HCT116 (cell line): ENCODE results near the gene SLC25A13. TPM values are rescaled to one million over a fixed set of nuclear protein-coding genes. Genes with fewer than 3 reads are reported as not detected.
"Not testable (repeated sequence)": the region's sequence is repeated elsewhere in the genome, so short reads cannot be mapped to it uniquely, and the experiment has no call there.

Experiments used
- ATAC-seq: fragments of 200-7000 bp; cut with Tn5 transposase; 2 replicates; pipeline ENCODE4 v1.9.1; 2020; ENCODE audit warnings: mild to moderate bottlenecking, moderate library complexity
- BruUV-seq: library from RNA; stranded (reverse); fragments of 400-500 nt; replicated peaks from 2 replicates; lab custom pipeline; 2021; lab: Mats Ljungman, UMichigan
- CTCF ChIA-PET: fragments of 300-600 bp; sonication (Branson Sonifier 250); formaldehyde crosslinking; loops from one replicate; lab custom pipeline; 2021; ENCODE audit warnings: antibody characterized with exemption; lab: Charles Lee
- POLR2A ChIA-PET: fragments of 300-600, 350-600 bp; sonication (Branson Sonifier 250); formaldehyde crosslinking; loops from one replicate; lab custom pipeline; 2021; ENCODE audit warnings: antibody characterized with exemption; lab: Charles Lee
- RAD21 ChIA-PET, 2 experiments: fragments of 300-600 bp; sonication (Branson Sonifier 250); formaldehyde crosslinking; loops; one replicate each; lab custom pipeline; 2023; ENCODE audit warnings: low total read pairs in 2 of 2; ENCODE audit not compliant: uncharacterized antibody in 2 of 2, unreplicated experiment in 2 of 2, low non-redundant PET in 1 of 2; lab: Charles Lee
- DNase-seq: peaks from one replicate; pipeline ENCODE4 v3.0.0-alpha.2; 2010; ENCODE audit warnings: low read depth, low spot score
- H2AFZ ChIP-seq: fragments of 200-600 bp; shearing (Covaris generic), sonication (generic); 2 replicates; pipeline ENCODE4 v1.6.1; 2017; ENCODE audit warnings: low read depth, mixed run types, mixed read lengths, antibody characterized with exemption, low read length; ENCODE audit not compliant: poor library complexity, severe bottlenecking
- H3K27ac ChIP-seq: 2 replicates; pipeline ENCODE4 v1.5.1; 2012; ENCODE audit warnings: low read depth, low read length
- H3K27me3 ChIP-seq: fragments of 200-600 bp; sonication (generic); 2 replicates; pipeline ENCODE4 v1.6.1; 2016; ENCODE audit warnings: mixed run types, low read length, mixed read lengths; ENCODE audit not compliant: insufficient read depth
- H3K36me3 ChIP-seq, 2 experiments: fragments of 200-500 bp in 1 of 2; fragments of 200-600 bp in 1 of 2; sonication (Bioruptor generic) in 1 of 2; sonication (generic) in 1 of 2; 2 replicates each; pipeline versions ENCODE4 v1.5.1 to v1.6.1; 2014 to 2016; ENCODE audit warnings: low read length in 2 of 2, inconsistent platforms in 1 of 2, mixed read lengths in 1 of 2, mixed run types in 1 of 2; ENCODE audit not compliant: insufficient read depth in 2 of 2, control insufficient read depth in 1 of 2
- H3K4me1 ChIP-seq, 2 experiments: fragments of 200-600 bp in 1 of 2; sonication (generic) in 1 of 2; 2 replicates each; pipeline versions ENCODE4 v1.5.1 to v1.6.1; 2012 to 2017; ENCODE audit warnings: low read length in 2 of 2, inconsistent platforms in 1 of 2, mild to moderate bottlenecking in 1 of 2, mixed read lengths in 1 of 2, mixed run types in 1 of 2, moderate library complexity in 1 of 2; ENCODE audit not compliant: insufficient read depth in 2 of 2, control insufficient read depth in 1 of 2
- H3K4me2 ChIP-seq: fragments of 200-600 bp; sonication (generic); 2 replicates; pipeline ENCODE4 v1.6.1; 2017; ENCODE audit warnings: mixed run types, low read length, mixed read lengths
- H3K4me3 ChIP-seq, 2 experiments: fragments of 200-600 bp in 1 of 2; sonication (generic) in 1 of 2; replicated peaks in 1 of 2; 2 replicates each; pipeline ENCODE4 v1.5.1; 2011 to 2016; ENCODE audit warnings: low read length in 2 of 2, control low read depth in 1 of 2, low read depth in 1 of 2, mild to moderate bottlenecking in 1 of 2, mixed read lengths in 1 of 2, mixed run types in 1 of 2
- H3K79me2 ChIP-seq: fragments of 200-600 bp; sonication (generic); 2 replicates; pipeline ENCODE4 v1.6.1; 2017; ENCODE audit warnings: mild to moderate bottlenecking, mixed run types, low read length, moderate library complexity, mixed read lengths; ENCODE audit not compliant: insufficient read depth
- H3K9ac ChIP-seq: fragments of 200-600 bp; sonication (generic); 2 replicates; pipeline ENCODE4 v1.6.1; 2016; ENCODE audit warnings: low read length, mixed read lengths
- H3K9me2 ChIP-seq: fragments of 200-600 bp; sonication (generic), shearing (Covaris generic); 2 replicates; pipeline ENCODE4 v1.6.1; 2017; ENCODE audit warnings: mixed run types, mild to moderate bottlenecking, moderate library complexity; ENCODE audit not compliant: insufficient read depth
- H3K9me3 ChIP-seq, 2 experiments: fragments of 200-500 bp in 1 of 2; fragments of 200-600 bp in 1 of 2; sonication (Bioruptor generic) in 1 of 2; sonication (generic) in 1 of 2; 2 replicates each; pipeline ENCODE4 v1.6.1; 2014 to 2017; ENCODE audit warnings: low read length in 2 of 2, mixed read lengths in 2 of 2, inconsistent platforms in 1 of 2, low read depth in 1 of 2, mild to moderate bottlenecking in 1 of 2, mixed run types in 1 of 2, moderate library complexity in 1 of 2; ENCODE audit not compliant: control insufficient read depth in 1 of 2, insufficient read depth in 1 of 2
- H4K20me1 ChIP-seq: fragments of 200-600 bp; sonication (generic), shearing (Covaris generic); 2 replicates; pipeline ENCODE4 v1.6.1; 2017; ENCODE audit warnings: mixed run types, mild to moderate bottlenecking, moderate library complexity; ENCODE audit not compliant: insufficient read depth
- CBX3 ChIP-seq: IDR thresholded peaks from 2 replicates; pipeline ENCODE4 v1.6.1; 2012; ENCODE audit warnings: low read depth
- CEBPB ChIP-seq: IDR thresholded peaks from 2 replicates; pipeline ENCODE4 v1.6.1; 2012; ENCODE audit warnings: low read depth
- ELF1 ChIP-seq: IDR thresholded peaks from 2 replicates; pipeline ENCODE4 v1.6.1; 2012; ENCODE audit warnings: low read depth, borderline replicate concordance
- TCF7L2 ChIP-seq: IDR thresholded peaks from 2 replicates; pipeline ENCODE4 v1.7.0; 2011; ENCODE audit warnings: borderline replicate concordance, inconsistent platforms; ENCODE audit not compliant: insufficient read depth, insufficient read length; ENCODE audit errors: extremely low read depth
- ZFX ChIP-seq: fragments of 450-650 bp; IDR thresholded peaks from 2 replicates; pipeline ENCODE4 v1.6.1; 2017
- intact Hi-C: fragments of 100-400 bp; cut with micrococcal nuclease; formaldehyde crosslinking; loops from 2 replicates; pipeline ENCODE4 v1.10.0; 2022
- total RNA-seq: library from RNA; stranded (reverse); gene quantifications from one replicate; pipeline ENCODE4 v1.2.1, GENCODE V29; 2021; ENCODE audit not compliant: unreplicated experiment
- TF ChIP-seq, protein P1 (sequence below): IDR thresholded peaks from 2 replicates; pipeline ENCODE4 v1.6.1; 2012

SLC25A13 gene
- total RNA-seq, 1 experiment from 2014 or later: 19.3 TPM

DNA sequence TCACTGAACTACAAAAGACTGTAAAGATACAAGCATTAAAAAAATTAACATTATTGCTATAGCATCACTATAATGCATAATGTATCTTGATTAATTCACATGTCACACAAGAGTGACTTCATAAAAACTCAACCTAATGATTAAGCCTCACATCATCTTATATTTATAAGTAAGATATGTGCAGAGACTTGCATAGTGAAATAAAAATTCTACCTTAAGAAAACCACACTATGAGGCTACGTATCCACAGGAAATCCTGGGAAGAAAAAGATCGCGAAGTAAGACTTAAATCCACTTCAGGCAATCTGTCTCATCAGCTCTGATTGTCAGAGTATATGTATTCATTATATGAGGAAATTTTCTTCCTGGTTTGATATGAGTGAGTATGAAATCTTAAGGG lies 160.0 kb downstream of the SLC25A13 start:
- BruUV-seq: no TSS peak
- H3K4me3 ChIP-seq: no peak overlapping the region
- POLR2A ChIA-PET: no interaction called here
- H3K4me2 ChIP-seq: no peak overlapping the region
- no peak overlapping the region for H3K9ac ChIP-seq
- DNase-seq (no peak), ATAC-seq (no peak)
- RAD21 ChIA-PET: no interaction called here
- intact Hi-C loops: no loop called here
- no peak overlapping the region for H2AFZ ChIP-seq
- CTCF ChIA-PET: no interaction called here
- no peaks in the 10 kb centered on the region for H3K9me2 ChIP-seq
- no peaks in the 10 kb centered on the region for H3K4me1 ChIP-seq
- H4K20me1 ChIP-seq: no peaks in the 10 kb centered on the region; the same call in 1 of the 2 replicates
- TF ChIP-seq TCF7L2 (no peak), ZFX (no peak), CEBPB (no peak), ELF1 (no peak), CBX3 (no peak)
- no peak overlapping the region for H3K27ac ChIP-seq
- H3K9me3 ChIP-seq: no peaks in the 10 kb centered on the region
- H3K79me2 ChIP-seq: no peaks in the 10 kb centered on the region
- no peaks in the 10 kb centered on the region; a peak in 1 of 4 replicates for H3K36me3 ChIP-seq
- no peaks in the 10 kb centered on the region for H3K27me3 ChIP-seq

DNA sequence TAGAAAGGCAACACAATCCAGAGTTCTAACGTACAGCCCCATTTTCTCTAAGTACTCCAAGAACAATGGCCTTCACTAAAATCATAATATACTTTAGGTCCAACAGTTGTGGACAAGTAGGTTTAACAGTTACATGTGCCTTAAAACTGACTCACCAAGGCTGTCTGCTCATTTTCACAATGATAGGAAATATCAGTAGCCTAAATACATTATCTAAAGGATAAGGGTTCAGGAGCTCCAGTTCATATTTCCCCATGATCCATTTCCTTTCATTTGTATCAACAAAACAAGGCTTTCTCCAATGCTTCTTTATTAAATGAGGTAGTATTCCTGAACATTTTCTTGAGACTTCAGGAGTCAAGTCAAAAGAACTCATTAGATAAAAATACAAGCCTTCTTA lies 164.0 kb downstream of the SLC25A13 start:
- POLR2A ChIA-PET: no interaction called here
- Histone ChIP-seq H3K9me2 (no peaks in the 10 kb centered on the region), H3K4me1 (no peaks in the 10 kb centered on the region), H3K9ac (no peak overlapping the region), H3K9me3 (no peaks in the 10 kb centered on the region), H3K4me2 (no peak overlapping the region), H3K27me3 (no peaks in the 10 kb centered on the region), H3K27ac (no peak overlapping the region), H2AFZ (no peak overlapping the region), H3K4me3 (no peak overlapping the region), H3K36me3 (no peaks in the 10 kb centered on the region), H3K79me2 (no peaks in the 10 kb centered on the region), H4K20me1 (no peaks in the 10 kb centered on the region; the same call in 1 of the 2 replicates)
- ATAC-seq: no peak
- no peak for DNase-seq
- CTCF ChIA-PET: no interaction called here
- RAD21 ChIA-PET: interaction anchor here in 1 of 2 experiments (0.5 kb wide), 1 partner anchor 1137 kb away, joined by 7 read pairs; no protein-coding TSS in a partner anchor
- no TSS peak for BruUV-seq
- TF ChIP-seq, protein P1, sequence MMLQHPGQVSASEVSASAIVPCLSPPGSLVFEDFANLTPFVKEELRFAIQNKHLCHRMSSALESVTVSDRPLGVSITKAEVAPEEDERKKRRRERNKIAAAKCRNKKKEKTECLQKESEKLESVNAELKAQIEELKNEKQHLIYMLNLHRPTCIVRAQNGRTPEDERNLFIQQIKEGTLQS: no peak
- intact Hi-C loops: no loop called here

DNA sequence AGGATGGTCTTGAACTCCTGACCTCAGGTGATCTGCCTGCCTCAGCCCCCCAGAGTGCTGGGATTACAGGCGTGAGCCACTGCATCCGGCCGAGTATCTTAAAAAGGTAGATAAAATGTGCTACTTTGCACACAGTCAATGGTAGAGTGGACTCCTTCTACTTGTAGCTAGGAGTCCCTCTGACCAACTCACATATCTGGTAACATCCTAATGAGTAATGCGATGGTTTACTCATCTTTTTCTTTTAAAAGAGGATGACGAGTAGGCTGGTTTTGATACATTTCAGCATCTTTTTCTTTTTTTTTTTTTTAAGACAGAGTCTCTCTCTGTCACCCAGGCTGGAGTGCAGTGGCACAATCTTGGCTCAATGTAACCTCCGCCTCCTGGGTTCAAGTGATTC lies 167.4 kb downstream of the SLC25A13 start:
- CTCF ChIA-PET, H3K9ac ChIP-seq, H3K9me3 ChIP-seq, H3K79me2 ChIP-seq, POLR2A ChIA-PET, BruUV-seq, H2AFZ ChIP-seq, H3K4me3 ChIP-seq, H3K27ac ChIP-seq, H3K4me1 ChIP-seq, DNase-seq, H4K20me1 ChIP-seq, ATAC-seq, H3K27me3 ChIP-seq, H3K9me2 ChIP-seq, H3K36me3 ChIP-seq, H3K4me2 ChIP-seq, intact Hi-C loops, RAD21 ChIA-PET: not testable (repeated sequence)
